Liver (tissue), 3 donors: ENCODE measurements around the gene CKMT1A.
"Not testable (repeated sequence)": the region's sequence is repeated elsewhere in the genome, so short reads cannot be mapped to it uniquely, and the experiment has no call there.

ENCODE experiments used
- CTCF ChIP-seq: fragments of 150-350 bp; IDR thresholded peaks from 2 replicates; pipeline ENCODE4 v1.5.1; 2017; ENCODE audit warnings: improper control_type of control experiment, low read depth, low read length; ENCODE audit not compliant: missing input control
- FOXA1 ChIP-seq: IDR thresholded peaks from 2 replicates; pipeline ENCODE4 v1.6.1; 2016; ENCODE audit warnings: antibody characterized with exemption
- RAD21 ChIP-seq, 2 donors: IDR thresholded peaks; 2 replicates each; pipeline ENCODE4 v1.6.1; 2016; ENCODE audit warnings: antibody characterized with exemption in 2 of 2, mild to moderate bottlenecking in 2 of 2
- TAF1 ChIP-seq: conservative IDR thresholded peaks from 2 replicates; pipeline ENCODE4 v1.6.1; 2016; ENCODE audit warnings: antibody characterized with exemption, mild to moderate bottlenecking
- donor health status: healthy.
- donor health status: healthy.

GRCh38 chr15:43674175-43674574 is 19.5 kb upstream of the CKMT1A start:
- not testable (repeated sequence) for TF ChIP-seq CTCF; RAD21 (IDR thresholded peaks at IDR 0.05); TAF1; FOXA1
